GM10847 (cell line): ENCODE results near the gene CCDC27.

ENCODE experiments used
- POLR2A ChIP-seq: IDR thresholded peaks from 2 replicates; pipeline ENCODE4 v1.6.1; 2011; ENCODE audit not compliant: insufficient read length; ENCODE audit errors: extremely low read depth

CCDC27 gene

DNA sequence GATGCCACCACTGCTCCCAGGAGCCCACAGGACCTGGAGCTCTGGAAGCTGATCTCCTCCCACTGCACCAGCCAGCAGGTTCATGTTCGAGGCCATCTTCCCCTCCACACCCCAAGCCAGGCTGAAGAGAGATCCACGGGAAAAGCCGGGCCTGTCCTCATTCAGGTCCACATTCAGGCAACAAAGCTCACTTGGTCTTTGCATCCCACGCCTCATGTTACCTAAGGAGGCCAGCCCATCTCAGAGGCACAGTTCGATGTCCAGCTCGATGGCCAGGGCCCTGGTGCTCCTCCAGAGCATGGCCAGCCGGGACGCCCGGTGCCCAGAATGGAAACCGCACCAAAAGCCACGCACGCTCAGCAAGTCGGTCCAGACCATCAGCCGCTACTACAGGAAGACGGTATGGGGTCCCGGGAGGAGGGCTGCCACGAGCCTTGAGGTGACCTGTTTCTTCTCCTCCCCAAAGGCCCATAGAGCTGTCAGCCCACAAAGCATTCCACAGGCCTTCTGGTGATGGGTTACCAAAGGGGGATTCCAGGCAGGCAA lies at the start of gene CCDC27:
Gene CCDC27 (plus strand): TSS at position 51 of the 546 bp plus-strand sequence. CDS start 32 bp downstream, at position 83.
- no peak for TF ChIP-seq POLR2A

DNA sequence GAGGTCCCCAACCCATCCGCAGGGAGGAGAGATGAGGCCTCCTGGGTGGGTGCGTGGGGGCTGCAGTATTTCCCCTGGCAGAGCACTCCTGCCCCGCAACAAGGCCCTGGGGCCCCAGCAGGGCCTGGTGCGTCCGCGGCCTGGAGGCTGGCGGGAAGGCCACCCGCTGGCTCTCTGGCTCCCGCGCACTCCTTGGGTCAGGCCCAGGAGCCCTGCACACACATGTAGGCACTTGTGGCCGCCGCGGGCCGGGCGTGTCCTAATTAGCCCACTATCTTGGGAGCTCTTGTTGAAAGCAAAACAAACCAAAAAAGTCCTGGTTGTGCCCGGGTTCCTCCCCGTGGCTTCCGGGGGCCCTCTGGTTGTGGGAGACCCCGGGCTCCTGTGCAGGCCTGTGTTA lies 49.7 kb upstream of the CCDC27 start:
- TF ChIP-seq POLR2A, result no peak

DNA sequence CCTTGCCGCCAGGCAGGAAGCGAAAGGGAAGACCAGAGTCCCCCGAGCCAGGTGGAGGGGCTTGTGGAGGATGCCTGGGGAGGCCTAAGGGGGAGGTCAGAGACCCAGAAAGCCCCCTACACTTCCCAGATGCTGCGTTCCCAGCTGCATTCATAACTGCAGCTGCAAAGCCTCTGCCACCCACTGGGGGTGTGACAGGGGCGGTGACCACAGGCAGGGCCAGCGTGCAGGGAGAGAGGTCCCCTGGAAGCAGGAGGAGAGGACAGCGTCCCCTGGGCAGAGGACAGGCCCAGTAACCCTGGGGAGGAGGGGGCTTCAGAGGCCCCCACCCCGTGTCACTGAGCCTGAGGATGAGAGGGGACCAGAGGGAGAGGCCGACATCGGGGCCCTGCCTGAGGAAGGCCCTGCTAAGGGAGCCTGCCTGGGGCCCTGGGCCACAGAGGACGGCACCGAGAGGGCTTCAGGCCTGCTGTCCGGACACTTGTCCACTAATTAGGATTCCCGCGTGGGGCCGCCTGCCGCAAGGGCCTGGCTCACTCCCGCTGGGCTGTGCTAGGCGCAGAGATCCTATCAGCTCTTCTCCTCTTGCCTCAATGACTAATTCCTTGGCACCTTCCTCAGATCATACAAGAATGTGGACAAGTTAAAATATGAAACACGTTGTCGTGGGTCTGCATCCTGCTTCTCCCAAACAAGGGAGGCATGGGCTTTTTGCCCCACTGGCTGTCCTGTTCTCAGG lies 49.1 kb upstream of the CCDC27 start:
- TF ChIP-seq POLR2A, result no peak

GRCh38 chr1:3703786-3704371 lies 48.4 kb upstream of the CCDC27 start:
- no peak for TF ChIP-seq POLR2A

GRCh38 chr1:3705341-3705950 lies 46.8 kb upstream of the CCDC27 start:
- TF ChIP-seq POLR2A, result no peak

DNA sequence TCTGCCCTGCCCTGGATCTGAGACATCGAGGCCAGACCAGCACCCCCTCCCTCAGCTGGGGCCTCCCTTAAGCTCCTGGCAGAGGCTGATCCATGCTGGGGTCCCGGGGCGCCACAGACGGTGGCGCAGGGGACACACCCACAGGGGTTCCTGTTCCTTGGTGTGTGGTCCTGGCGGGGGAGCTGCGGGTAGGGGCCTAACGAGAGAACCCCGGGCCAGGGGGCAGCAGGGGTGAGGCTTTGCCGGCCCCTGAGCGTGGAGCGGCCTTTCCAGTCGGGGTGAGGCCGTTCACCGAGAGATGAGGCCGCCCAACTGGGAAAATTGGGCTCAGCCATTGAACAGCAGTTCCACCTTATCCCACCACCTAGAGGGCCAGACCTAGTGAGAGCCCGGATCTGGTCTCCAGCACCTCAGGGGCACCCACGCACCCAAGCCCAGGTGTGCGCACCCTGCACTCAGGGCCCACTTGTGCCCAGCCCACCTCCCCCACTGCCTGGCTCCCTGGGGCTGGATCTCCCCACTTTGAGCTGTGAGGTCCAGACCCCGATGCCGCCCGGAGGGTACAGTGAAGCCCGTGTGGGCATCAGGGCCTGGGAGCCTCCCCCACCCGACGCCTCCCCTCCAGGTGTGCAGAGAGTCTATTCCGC lies 45.5 kb upstream of the CCDC27 start:
- TF ChIP-seq POLR2A, result no peak

GRCh38 chr1:3707298-3707938 lies 44.8 kb upstream of the CCDC27 start:
- TF ChIP-seq POLR2A, result no peak

GRCh38 chr1:3707939-3708328 lies 44.3 kb upstream of the CCDC27 start:
- no peak for TF ChIP-seq POLR2A

- no peak for TF ChIP-seq POLR2A
Measured at GRCh38 chr1:3708791-3709190, 43.5 kb upstream of the CCDC27 start.

DNA sequence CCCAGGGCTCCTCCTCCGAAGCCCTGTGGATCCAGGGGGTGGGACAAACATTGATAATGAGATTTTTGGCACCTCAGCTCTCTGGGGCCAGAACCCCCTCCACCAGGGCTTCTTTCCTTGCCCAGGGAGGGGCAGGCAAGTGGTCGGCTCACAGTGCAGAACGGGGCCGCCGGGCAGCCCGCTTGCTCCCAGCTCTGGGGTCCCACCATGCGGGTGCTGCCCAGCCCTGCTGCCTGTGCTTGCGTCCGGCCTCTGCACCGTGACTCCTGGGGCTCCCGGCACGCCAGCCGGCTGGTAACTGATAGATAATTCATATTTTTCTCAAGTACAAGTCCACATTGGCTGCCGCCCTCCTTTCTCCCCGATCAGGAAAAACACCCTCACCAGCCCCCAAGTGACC lies 42.0 kb upstream of the CCDC27 start:
- no peak for TF ChIP-seq POLR2A

DNA sequence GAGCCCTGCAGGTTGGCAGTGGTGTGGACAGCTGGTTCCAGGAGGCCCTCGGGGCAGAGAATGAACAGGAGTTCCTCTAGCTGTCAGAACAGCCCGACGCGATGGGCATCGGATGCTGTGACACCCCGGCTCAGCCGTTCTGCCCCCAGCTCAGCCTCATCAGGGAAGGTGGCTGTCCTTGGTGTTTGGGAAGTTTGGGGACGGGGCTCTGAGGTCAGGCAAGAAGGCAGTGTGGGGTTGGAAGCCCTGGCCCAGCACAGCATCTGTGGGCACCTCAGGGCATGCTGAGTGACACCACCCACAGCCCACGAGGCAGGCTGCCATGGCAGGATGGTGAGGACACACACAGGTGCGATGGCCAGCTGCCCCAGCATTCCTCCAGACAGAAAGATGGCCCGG lies 40.9 kb upstream of the CCDC27 start:
- TF ChIP-seq POLR2A, result no peak

DNA sequence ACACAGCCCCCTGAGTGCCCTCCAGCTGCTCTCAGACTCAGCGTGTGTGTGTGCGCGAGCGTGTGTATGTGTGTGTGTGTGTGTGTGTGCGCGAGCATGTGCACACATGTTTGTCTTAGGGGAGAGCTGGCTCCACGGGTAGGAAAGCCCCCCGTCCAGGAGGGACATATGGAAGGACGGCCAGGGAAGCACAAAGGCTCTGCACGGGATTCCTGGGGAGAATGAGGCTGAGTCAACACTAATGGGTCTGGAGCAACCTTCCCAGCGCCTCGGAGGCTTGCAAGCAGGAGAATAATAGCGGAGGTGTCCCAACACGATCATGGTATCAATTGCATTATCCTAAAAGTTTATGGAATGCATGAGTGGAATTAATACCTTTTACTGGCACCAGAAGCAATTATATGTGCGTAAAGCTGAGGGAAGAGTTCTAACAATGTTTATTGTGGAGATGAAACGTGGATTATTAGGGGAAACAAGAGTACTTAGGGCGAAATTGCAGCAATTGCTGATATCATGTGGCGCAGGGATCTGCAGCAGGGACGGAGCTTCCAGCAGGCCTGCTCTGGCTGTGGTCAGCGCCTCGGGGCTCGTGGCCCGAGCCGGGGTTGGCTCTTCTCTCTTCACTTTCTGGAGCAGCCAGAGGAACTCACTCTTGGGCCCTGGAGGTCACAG lies 40.3 kb upstream of the CCDC27 start:
- TF ChIP-seq POLR2A, result no peak

GRCh38 chr1:3712573-3713535 lies 39.4 kb upstream of the CCDC27 start:
- no peak for TF ChIP-seq POLR2A

GRCh38 chr1:3713840-3714239 lies 38.4 kb upstream of the CCDC27 start:
- no peak for TF ChIP-seq POLR2A
